GM19372 (cell line): ENCODE data around the gene GRB14.

ENCODE experiments used
- ATAC-seq: cut with Tn5 transposase; IDR thresholded peaks from one replicate; pipeline ENCODE4 v1.9.1; 2021; ENCODE audit warnings: mild to moderate bottlenecking, low read depth, moderate library complexity; ENCODE audit not compliant: unreplicated experiment

The GRB14 gene

GRCh38 chr2:164617466-164617865, 3.8 kb downstream of the GRB14 start:
- ATAC-seq = no peak

DNA sequence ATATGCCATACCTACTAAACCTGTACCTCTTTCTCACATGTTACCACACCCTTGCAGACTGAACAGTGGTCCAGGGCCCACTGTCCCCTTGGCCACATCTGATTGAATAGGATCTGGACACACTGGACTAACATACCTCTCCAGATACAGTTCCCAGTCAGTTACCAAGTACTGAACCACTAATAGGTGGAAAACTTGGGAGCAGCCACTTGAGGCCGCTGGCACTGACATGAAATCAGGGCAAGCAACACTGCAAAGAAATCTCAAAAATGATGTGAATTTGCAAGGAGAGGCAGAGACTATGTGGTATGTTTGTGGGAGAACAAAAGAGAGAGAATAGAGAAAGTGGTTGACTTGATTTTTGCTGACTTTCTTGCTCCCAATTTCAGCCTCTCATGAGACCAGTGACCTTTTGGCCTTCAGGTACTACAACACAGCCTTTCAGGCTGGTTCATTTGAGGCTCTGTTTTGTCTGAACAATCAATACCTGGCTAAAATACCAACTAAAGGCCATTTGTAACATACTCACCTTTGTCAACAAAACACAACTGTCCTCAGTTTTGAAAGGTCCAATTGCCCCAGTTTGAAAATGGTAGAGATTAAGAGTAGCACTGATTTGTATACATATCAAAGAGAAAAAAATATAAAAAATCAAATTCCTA, 7.8 kb downstream of the GRB14 start:
- no peak for ATAC-seq

- no peak for ATAC-seq
Observed at GRCh38 chr2:164609790-164610189, 11.5 kb downstream of the GRB14 start.

- ATAC-seq = no peak
Observed at GRCh38 chr2:164606557-164606956, 14.7 kb downstream of the GRB14 start.

GRCh38 chr2:164605295-164605694, 16.0 kb downstream of the GRB14 start:
- ATAC-seq = no peak

DNA sequence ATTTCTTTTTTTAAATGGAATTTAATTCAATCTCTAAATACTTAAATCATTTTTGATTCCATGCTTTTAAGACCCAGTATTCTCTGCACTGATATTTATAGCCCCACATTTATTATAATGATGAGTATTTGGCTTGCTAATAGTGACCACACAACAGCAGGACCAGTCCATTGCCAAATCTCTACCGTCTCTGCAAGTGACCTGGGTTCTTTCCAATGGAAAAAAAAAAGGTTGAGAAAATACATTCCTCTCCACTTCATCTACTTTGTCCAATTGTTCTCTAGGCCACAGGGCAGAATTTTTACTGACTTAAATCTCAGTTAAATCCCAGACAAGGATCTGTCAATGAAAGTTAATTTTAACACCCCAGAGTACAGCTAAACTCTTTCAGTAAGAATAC, 20.5 kb downstream of the GRB14 start:
- ATAC-seq = no peak

DNA sequence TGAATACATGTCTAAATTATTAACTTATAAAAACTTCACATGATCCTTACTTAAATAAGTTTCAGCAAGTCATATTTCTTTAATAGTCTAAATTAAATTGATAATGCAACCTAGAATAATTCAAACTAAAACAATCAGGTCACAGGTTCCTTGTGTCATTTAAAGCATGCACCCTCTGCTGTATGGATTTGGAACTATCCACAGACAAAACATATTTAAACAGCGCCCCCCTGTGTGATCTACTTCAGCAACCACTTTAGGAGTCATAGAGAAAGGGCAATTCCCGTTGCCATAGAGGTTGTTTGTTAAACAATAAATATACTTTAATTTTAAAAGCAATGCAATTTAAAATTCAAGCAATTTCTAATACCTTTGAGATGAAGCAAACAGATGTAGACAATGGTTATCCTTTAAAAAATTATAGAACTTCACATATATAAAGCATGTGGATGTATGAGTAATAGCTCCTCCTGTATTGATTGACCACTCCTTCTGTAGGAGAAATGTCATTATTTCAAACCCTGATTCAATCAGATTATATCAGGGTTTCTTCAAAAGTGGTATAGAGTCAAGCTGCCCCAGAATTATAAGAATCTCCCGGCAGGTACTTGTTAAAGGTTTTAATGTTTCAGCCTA, 21.2 kb downstream of the GRB14 start:
- peak; percentile 98 for ATAC-seq

DNA sequence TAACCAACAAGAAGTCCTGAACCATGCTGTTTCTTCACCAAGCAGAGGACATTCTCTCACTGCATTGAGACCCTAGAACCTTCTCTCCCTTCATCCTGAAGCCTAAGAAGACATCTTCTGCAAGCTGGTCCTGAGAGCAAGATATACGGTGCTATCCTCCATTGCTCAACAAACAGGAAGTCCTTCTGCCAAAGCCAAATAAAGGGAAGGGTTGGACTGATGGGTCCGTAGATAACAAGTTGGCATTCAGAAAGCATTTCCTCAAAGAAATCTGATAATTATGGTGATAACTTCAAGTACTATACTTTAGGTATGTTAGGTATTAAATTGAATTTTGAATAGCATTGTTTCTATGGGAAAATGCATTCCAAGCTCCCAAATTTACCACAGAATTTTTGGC, 23.3 kb downstream of the GRB14 start:
- no peak for ATAC-seq

DNA sequence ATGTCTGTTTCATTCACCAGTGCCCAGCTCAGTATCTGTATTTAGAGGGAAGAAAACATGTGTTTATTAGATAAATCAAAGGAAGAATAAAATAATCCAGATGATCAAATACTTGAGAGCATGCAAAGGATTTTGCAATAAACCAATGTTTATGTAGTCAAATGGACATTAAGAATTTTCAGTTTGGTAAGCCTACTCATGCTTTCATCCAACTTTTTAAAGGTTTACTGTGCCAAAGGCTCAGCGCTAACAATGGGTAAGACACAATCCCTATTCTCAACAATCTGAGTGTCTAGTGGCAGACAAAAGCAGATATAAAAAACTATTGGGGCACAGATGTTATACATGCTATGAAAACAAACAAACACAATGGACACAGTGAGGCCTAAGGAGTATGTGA, 26.3 kb downstream of the GRB14 start:
- no peak for ATAC-seq

DNA sequence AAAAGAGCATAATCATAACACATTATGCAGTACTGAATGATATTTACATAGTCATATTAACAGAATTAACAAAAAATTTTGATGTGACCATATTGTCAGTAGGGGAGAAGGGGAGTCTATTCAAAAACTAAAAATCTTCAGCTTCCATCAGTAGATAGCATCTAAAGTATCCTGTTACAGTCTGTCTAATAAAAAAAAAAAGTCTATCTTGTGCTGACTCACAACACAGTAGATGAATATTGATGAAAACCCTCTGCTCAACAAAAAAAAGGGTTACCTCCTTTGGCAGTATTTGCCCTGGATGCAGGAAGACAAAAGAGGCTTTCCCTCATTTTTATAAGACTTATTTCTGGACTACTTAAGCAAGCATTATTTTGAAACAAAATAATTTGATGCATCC, 27.3 kb downstream of the GRB14 start:
- no peak for ATAC-seq

- ATAC-seq = no peak
Observed at GRCh38 chr2:164593541-164593940, 27.7 kb downstream of the GRB14 start.

DNA sequence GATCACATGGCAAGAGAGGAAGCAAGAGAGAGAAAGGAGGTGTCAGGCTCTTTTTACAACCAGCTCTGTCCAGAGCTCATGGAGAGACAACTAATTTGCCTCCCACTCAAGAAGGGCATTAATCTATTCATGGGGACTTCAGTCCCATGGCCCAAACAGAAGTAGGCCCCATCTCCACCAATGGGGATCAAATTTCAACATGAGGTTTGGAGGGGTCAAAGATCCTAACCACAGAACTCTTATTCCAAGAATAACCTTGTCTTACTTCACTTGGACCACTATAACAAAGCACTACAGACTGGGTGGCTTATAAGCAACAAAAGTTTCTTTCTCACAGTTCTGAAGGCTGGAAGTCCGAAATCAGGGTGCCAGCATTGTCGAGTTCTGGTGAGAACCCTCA, 31.8 kb downstream of the GRB14 start:
- no peak for ATAC-seq

DNA sequence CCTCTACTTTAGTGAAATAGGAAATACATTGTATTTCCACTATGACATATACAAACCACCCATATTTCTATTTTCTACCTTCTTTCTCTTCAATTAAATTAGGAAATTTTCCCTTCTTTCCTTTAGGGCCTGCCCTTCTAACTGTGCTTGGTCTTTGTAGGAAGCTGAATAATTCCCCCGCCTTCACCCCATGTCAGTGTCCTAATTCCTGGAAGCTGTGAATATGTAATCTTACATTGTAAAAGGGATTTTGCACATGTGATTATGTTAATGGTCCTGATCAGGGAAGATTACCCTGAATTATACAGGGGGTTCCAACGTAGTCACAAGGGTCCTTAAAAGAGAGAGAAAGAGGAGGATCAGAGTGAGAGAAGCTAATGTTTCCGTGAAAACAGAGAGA, 40.2 kb downstream of the GRB14 start:
- no peak for ATAC-seq

DNA sequence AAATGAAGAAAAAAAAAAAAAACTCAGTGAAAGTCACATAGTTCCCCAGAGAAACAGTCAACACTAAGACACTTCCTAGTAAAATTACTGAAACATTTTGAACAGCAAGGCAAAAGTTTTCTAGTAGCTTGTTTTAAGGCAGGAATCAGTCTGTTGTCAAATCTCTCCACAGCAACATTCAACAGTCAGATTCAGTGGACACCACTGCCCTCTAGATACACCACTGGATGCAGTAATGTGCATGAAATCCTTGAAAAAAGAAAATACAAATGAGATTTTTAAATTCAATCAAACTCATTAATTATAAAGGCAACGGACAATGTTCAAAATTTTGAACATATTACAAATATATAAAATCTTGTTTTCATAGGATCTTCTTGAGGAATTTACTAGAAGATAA, 46.4 kb downstream of the GRB14 start:
- ATAC-seq = no peak

GRCh38 chr2:164570475-164570874, 50.8 kb downstream of the GRB14 start:
- ATAC-seq = no peak

DNA sequence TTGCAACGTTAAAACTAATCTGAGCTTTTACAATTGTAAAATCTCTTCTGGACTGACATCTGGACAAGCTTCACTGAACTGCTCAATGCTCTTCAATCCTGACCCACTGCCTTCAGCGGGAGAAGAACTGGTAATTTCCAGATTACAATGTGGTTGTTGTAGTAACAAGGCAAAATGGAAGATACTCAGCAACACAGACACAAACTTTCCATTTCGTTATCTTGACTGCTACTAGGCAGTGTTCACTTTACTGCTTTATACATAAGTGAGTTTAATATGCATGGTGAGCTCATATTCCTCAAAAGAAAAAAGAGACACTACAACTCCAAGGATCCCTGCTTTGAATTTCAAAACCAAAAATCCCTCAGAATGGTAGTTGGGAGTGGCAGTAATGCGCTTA, 51.9 kb downstream of the GRB14 start:
- no peak for ATAC-seq

- no peak for ATAC-seq
Observed at GRCh38 chr2:164568317-164568716, 53.0 kb downstream of the GRB14 start.

- ATAC-seq = no peak
Observed at GRCh38 chr2:164567335-164567989, 53.8 kb downstream of the GRB14 start.

DNA sequence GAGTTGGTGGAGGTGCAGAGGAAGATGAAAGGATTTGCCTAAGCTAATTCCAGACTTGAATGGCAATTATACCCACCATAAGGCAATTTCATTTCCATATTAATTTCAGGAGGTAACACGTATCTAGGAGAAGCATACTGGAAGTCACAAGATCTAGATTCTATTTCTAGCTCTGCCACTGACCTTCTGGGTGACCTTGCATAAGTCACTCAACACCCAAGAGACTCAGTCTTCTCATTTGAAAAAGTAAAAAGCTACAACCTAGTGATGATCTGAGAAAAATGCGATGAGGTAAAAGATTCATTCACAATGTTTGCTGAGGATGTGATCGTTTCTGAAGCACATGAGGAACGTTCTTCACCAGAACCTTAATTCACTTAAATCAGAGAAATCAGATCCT, 55.9 kb downstream of the GRB14 start:
- no peak for ATAC-seq

- ATAC-seq = no peak
Observed at GRCh38 chr2:164562666-164563065, 58.6 kb downstream of the GRB14 start.

GRCh38 chr2:164561991-164562390, 59.3 kb downstream of the GRB14 start:
- no peak for ATAC-seq

- ATAC-seq = no peak
Observed at GRCh38 chr2:164561416-164561815, 59.9 kb downstream of the GRB14 start.
